ENCODE measurements around the gene PLCB3.
A peak's percentile ranks its signal among the peaks of the same experiment; 100 is the strongest.

PLCB3 gene

GRCh38 chr11:64229744-64230170 lies 21.6 kb upstream of the PLCB3 start:
- peak overlapping the region; percentile 70 for H3K4me3 ChIP-seq (ENCODE audit: low read depth, low read length)
- DNase-seq (ENCODE audit: low read depth): no peak
- no peak for TF ChIP-seq CTCF (IDR thresholded peaks at IDR 0.05; ENCODE audit: low read depth, low read length, missing control alignments)
- in situ Hi-C loops (cut with HindIII; ENCODE audit: low sequenced_read_pairs): no loop called here

GRCh38 chr11:64230171-64230984 lies 21.0 kb upstream of the PLCB3 start, which contains the start of gene DNAJC4:
DNAJC4 (plus strand) TSS chr11:64230548; CDS start chr11:64230855, 307 bp downstream.
- no peak for TF ChIP-seq CTCF (IDR thresholded peaks at IDR 0.05; ENCODE audit: low read depth, low read length, missing control alignments)
- peak; percentile 74 for DNase-seq (ENCODE audit: low read depth)
- in situ Hi-C loops (cut with HindIII; ENCODE audit: low sequenced_read_pairs): no loop called here
- H3K4me3 ChIP-seq (ENCODE audit: low read depth, low read length): peak within 1 kb of the TSS; percentile 70

GRCh38 chr11:64230985-64231365 lies 20.4 kb upstream of the PLCB3 start:
- no peak for TF ChIP-seq CTCF (IDR thresholded peaks at IDR 0.05; ENCODE audit: low read depth, low read length, missing control alignments)
- DNase-seq (ENCODE audit: low read depth): no peak
- in situ Hi-C loops (cut with HindIII; ENCODE audit: low sequenced_read_pairs): no loop called here
- peak overlapping the region; percentile 70 for H3K4me3 ChIP-seq (ENCODE audit: low read depth, low read length)

- in situ Hi-C loops (cut with HindIII; ENCODE audit: low sequenced_read_pairs): no loop called here
- TF ChIP-seq CTCF (IDR thresholded peaks at IDR 0.05; ENCODE audit: low read depth, low read length, missing control alignments): no peak
- no peak overlapping the region for H3K4me3 ChIP-seq (ENCODE audit: low read depth, low read length)
- DNase-seq (ENCODE audit: low read depth): no peak
Measured at GRCh38 chr11:64231546-64231945, 19.8 kb upstream of the PLCB3 start.

- TF ChIP-seq CTCF (IDR thresholded peaks at IDR 0.05; ENCODE audit: low read depth, low read length, missing control alignments): no peak
- no peak for DNase-seq (ENCODE audit: low read depth)
- H3K4me3 ChIP-seq (ENCODE audit: low read depth, low read length): no peak overlapping the region
- in situ Hi-C loops (cut with HindIII; ENCODE audit: low sequenced_read_pairs): no loop called here
Measured at GRCh38 chr11:64232182-64232966, 19.0 kb upstream of the PLCB3 start.

GRCh38 chr11:64232967-64233315 lies 18.4 kb upstream of the PLCB3 start:
- H3K4me3 ChIP-seq (ENCODE audit: low read depth, low read length): no peak overlapping the region
- DNase-seq (ENCODE audit: low read depth): no peak
- in situ Hi-C loops (cut with HindIII; ENCODE audit: low sequenced_read_pairs): no loop called here
- TF ChIP-seq CTCF (IDR thresholded peaks at IDR 0.05; ENCODE audit: low read depth, low read length, missing control alignments): no peak
